HG03342 (cell line): ENCODE measurements around the gene CELF2.
"Not testable (repeated sequence)": the region's sequence is repeated elsewhere in the genome, so short reads cannot be mapped to it uniquely, and the experiment has no call there.

Source experiments
- ATAC-seq: cut with Tn5 transposase; IDR thresholded peaks from one replicate; pipeline ENCODE4 v1.9.1; 2021; ENCODE audit warnings: mild to moderate bottlenecking, moderate library complexity; ENCODE audit not compliant: unreplicated experiment

Gene CELF2

DNA sequence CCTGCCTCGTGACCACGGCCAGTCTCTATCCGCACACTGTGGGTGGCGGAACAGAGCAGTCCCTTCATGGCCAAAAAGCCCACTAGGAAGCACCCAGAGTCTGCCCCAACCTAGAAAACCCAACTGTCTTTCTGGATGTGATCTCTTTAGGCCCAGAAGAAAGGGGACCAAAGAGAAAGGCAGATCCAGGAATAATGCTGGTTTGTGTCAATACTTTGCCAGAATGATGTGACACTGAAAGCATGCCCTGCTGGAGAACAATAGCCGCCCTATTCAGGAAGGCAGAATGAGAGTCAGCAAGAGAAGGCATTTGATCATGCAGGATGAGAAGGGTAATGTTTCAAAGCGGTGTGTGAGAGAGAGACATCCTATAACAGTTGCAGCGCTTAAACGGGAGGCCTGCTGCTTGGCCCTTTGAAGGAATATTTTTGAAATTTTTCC is 319.1 kb downstream of the CELF2 start:
- no peak for ATAC-seq

- no peak for ATAC-seq
Observed at GRCh38 chr10:11337516-11337915, 319.8 kb downstream of the CELF2 start.

GRCh38 chr10:11338160-11338844 is 320.6 kb downstream of the CELF2 start:
- ATAC-seq: no peak

DNA sequence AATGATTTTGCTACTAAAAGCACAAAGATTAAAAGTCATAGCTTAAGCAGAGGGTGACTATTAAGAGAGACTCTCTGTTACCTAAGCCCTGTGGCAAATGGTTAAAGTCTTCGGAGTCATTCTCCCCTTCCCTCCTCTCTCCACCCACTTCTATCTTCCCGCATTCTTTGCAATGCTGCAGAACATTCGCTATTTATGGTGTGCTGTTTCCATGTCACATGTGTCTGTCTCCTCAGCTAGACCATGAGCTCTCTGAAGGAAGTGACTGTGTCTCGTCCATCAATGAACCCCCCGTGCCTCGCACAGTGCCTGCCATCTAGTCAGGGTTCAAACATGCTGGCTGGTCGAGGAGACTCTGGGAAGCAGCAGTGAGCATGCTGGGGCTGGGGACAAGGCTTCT is 321.3 kb downstream of the CELF2 start:
- ATAC-seq: no peak

DNA sequence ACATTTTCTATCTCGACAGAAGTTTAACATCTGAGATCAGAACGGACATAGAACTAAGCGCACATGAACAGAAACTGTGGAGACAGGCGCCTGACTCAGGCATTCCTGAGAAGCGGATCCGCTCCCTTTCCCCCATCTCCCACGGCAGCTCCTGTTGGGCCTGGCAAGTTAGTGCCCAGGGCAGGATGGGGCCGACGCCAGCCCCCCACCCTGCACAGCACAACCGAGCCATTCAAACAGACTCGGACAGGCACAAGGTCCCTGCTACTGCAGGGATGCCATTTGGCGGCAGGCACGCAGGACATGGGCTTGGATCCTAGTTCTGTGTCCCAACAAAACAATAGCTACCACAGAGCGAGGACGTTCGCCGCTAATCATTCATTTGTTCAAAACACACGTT is 322.0 kb downstream of the CELF2 start:
- no peak for ATAC-seq

GRCh38 chr10:11341283-11341960 is 323.8 kb downstream of the CELF2 start:
- no peak for ATAC-seq

DNA sequence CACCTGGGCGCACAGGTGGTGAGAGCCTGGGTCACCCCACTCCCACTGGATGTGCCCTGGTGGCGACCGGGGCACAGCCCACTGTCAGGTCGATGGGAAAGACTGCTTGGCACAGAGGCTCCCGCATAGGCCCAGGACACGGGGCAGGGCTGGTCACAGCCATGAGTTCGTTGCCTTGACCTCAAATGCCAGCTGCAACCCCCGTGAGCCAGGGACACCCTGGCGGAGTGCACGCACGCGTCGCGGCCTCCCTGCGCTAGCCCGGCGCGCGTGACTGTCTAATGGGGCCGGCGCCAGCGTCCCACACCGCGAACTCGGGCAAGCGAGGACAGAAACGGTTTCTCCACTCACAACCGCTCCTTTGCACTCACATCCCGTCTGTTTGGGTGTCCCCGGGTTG is 326.4 kb downstream of the CELF2 start:
- ATAC-seq: no peak

DNA sequence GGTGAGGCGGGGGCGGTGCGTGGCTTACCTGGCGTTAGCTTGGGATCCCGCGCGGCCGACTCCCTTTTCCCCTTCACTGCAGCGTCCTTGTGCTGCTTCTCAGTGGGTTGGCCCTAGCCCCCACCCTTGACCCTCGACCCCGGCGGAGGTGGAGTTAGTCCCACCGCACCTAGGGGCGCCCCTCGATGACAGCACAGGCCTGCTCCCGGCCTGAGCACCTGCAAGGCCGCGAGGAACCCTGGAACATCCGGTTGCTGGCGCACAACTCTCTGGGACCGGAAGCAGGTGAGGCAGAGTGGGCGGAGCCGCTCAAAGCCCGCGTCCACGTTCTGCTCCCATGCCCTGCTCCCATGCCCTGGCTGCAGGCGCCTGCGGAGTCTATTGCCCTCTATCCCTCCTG is 326.9 kb downstream of the CELF2 start:
- peak; percentile 48 for ATAC-seq

GRCh38 chr10:11345224-11346054 is 327.8 kb downstream of the CELF2 start:
- ATAC-seq: peak; percentile 87

GRCh38 chr10:11347580-11347979 is 329.9 kb downstream of the CELF2 start:
- ATAC-seq: not testable (repeated sequence)

DNA sequence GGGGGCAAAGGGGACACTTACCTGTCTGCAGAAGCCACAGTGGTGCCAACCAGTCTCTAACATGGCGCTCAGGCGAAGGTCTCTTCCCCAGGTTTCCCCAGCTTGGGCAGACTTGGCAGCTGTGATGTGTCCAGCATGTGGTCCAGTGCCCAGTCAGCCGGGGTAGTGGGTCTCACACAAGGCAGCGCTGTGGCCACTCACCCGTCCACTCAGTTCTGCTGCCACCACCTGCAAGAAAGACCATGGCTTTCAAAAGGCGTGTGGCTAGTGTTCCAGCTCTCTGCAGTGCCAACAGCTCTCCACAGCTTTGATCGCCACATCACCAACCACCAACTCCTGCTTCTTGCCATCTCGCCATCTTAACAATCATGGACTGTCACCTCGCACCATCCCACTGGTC is 334.1 kb downstream of the CELF2 start:
- ATAC-seq: no peak

DNA sequence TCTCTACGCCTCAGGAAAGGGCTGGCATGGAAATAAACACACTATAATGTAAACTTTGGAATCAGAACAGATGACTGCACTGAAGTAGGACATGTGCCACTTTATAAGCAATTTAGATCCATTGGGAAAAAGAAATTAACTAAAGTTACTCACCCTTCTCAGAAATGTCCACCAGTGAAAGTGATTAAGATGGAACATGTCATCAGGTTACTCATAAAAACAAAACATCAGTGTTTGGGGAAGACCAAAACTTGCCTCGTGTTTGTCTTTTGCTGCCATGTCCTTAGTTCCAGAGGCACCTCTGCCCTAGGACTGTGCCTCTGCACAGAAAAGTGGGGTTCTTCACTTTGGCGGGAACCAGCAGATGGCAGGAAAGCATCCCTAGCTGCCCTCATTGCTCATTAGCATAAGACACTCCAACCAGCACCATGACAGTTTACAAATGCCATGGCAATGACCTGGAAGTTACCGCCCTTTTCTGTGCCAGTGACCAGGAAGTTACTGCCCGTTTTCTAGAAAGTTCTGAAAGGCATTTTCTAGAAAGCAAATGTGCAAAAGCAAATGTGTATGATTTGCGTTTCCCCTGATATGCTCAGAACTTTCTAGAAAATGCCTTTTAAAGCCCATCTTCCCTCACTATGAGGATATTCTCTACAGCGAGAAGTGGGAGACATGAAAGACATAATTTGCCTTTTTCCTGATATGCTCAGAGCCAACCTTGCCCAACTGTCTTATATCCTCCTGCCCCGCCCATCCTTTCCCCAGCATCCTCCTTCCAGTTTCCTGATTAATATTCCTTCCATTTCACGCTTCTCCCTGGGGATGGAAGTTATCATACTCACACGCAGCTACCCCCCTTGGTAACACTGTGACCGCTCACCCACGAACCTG is 335.6 kb downstream of the CELF2 start:
- no peak for ATAC-seq

GRCh38 chr10:11354823-11355222 is 337.2 kb downstream of the CELF2 start:
- no peak for ATAC-seq

GRCh38 chr10:11355592-11355991 is 337.9 kb downstream of the CELF2 start:
- ATAC-seq: no peak

DNA sequence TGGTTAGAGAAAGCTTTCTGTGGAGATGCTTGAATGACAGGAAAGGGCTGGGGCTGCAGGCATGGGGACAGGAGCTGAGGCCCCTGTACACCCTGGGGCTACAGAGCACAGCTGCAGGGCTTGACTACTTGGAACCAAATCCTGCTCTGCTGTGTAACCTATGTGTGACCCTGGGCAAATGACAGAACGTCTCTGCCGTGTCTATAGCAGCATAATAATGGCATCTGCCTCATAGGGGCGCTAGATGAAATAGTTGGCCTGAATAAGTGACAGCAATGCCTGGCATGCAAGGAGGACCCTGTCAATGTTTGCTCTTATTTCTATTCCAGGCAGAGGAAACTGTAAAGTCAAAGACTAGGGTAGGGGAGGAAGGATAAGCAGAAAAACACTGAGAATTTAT is 339.8 kb downstream of the CELF2 start:
- no peak for ATAC-seq

DNA sequence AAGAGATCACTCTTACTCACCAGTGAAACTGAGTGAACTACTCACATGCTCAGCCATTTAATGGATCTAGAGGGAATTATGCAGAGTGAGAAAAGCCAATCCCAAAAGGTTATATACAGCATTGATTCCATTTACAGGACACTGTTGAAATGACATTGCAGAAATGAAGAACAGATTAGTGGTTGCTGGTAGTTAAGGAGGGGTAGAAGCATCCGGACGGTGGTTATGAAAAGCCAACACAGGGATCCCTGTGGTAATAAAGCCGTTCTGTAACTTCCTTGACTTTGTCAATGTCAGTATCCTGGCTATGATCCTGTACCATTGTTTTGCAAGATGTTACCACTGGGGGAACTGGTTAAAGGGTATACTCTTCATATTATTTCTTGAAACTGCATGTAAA is 340.3 kb downstream of the CELF2 start:
- no peak for ATAC-seq

DNA sequence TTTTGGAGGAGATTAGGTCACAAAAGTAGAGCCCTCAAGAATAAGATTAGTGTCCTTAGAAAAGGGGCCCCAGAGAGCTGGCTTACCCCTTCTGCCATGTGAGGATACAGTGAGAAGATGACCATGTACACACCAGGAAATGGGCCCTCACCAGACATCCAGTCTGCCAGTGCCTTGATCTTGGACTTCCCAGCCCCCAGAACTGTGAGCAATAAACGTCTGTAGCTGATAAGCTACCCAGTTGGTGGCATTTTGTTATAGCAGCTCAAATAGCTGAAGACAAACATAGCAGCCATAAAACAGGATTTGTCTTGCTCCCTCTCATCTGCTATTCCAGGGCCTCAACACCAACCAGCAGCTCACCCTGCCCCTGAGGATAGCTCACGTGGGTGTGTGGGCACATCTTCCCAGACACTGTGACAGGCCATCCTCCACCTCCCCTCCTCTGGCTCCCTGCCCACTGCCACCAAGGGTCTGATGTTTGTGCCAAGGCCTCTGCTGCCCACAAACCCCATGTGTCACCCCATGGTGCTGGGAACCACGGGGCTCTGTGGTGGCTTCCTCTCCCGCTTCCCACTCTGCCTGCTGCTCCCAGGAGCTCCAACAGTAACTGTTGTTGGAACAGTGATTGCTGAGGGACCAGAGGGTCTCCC is 341.4 kb downstream of the CELF2 start:
- ATAC-seq: no peak

DNA sequence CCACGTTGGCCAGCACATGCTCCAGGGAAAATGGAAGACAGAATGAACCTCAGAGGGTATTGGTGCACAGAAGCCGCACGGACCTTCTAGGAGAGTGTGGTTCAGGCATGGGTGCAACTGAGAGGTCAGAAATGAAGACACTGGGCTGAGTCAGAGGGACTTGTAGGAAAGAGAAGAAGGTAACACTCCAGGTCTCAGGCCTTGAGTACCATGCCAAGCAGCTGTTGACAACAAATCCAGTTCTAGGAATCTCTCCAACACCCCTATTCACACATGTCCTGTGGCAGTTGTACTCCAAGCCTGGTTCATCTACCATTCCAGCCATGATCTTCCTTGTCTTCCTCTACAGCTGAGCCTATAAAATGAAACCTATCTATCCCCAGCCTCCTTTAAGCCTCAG is 342.2 kb downstream of the CELF2 start:
- no peak for ATAC-seq

DNA sequence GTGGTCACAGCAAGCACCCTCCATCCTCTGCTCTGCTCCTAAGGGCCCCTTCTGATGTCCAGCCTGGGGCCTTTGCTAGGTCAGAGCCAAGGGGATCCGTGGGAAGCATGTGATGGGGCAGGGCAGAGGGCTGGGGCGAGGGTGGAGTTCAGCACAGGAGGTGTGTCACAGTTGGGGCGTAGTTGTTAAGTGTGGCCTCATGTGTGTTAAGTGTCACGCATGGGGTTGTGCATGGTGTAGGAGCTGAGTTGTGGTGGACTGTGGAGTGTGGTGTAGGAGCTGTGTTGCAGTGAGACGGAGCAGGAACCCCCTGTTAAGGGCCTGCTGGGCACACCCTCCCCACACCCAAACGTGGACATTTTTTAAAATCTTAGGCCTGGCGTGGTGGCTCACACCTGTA is 345.8 kb downstream of the CELF2 start:
- ATAC-seq: no peak

DNA sequence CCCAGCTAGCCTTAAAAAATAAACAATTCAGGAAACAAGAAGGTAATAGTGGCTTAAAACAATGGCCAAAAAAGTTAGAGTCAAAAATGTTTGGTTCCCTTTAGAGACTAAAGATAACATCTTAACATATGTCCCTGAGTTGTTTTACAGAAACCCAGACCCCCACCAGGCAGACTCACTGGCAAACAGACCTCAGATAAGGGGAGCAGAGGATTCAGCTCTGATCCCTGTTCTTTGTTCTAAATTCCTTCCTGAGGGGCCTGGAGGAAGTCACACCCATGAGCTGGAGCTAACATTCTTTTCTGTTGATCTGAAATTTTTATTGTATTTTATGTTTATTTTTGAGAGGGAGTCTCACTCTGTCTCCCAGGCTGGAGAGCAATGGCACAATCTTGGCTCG is 346.6 kb downstream of the CELF2 start:
- ATAC-seq: no peak
